Liver (tissue), 9 donors: ENCODE data around the gene CADM2. TPM values are rescaled to one million over a fixed set of nuclear protein-coding genes. Genes with fewer than 3 reads are reported as not detected.

Experiments used
- DNase-seq: peaks from one replicate; pipeline ENCODE4 v3.0.0-alpha.2; 2017; ENCODE audit warnings: low spot score
- H3K27ac ChIP-seq, 2 donors: one replicate each; pipeline ENCODE4 v1.7.0; 2013; ENCODE audit warnings: inconsistent platforms in 2 of 2, low read length in 2 of 2, control low read depth in 1 of 2, low read depth in 1 of 2, mild to moderate bottlenecking in 1 of 2
- H3K27me3 ChIP-seq, 4 donors: one replicate each; pipeline versions ENCODE4 v1.6.1 to v1.7.0; 2013; ENCODE audit warnings: low read length in 3 of 4, inconsistent platforms in 1 of 4, mild to moderate bottlenecking in 1 of 4, moderate library complexity in 1 of 4; ENCODE audit not compliant: control insufficient read depth in 4 of 4, insufficient read depth in 4 of 4
- H3K36me3 ChIP-seq, 4 donors: one replicate each; pipeline versions ENCODE4 v1.6.1 to v1.7.0; 2013; ENCODE audit warnings: low read length in 3 of 4, mild to moderate bottlenecking in 3 of 4, low read depth in 1 of 4, moderate library complexity in 1 of 4; ENCODE audit not compliant: control insufficient read depth in 4 of 4, insufficient read depth in 3 of 4
- H3K4me1 ChIP-seq, 4 donors: one replicate each; pipeline versions ENCODE4 v1.6.1 to v1.7.0; 2013; ENCODE audit warnings: low read length in 3 of 4, mild to moderate bottlenecking in 3 of 4, moderate library complexity in 1 of 4; ENCODE audit not compliant: control insufficient read depth in 4 of 4, insufficient read depth in 4 of 4
- H3K4me3 ChIP-seq, 3 donors: one replicate each; pipeline versions ENCODE4 v1.6.1 to v1.7.0; 2013; ENCODE audit warnings: low read length in 3 of 3, control low read depth in 1 of 3, low read depth in 1 of 3, mild to moderate bottlenecking in 1 of 3
- H3K9ac ChIP-seq, 2 donors: one replicate each; pipeline ENCODE4 v1.7.0; 2013; ENCODE audit warnings: low read length in 2 of 2, mild to moderate bottlenecking in 2 of 2, moderate library complexity in 2 of 2, control low read depth in 1 of 2, low read depth in 1 of 2
- H3K9me3 ChIP-seq, 4 donors: one replicate each; pipeline versions ENCODE4 v1.6.1 to v1.7.0; 2013; ENCODE audit warnings: low read length in 3 of 4; ENCODE audit not compliant: control insufficient read depth in 4 of 4
- EGR1 ChIP-seq, 2 donors: IDR thresholded peaks; 2 replicates each; pipeline ENCODE4 v1.6.1; 2016 to 2018; ENCODE audit warnings: antibody characterized with exemption in 2 of 2, low read depth in 2 of 2
- FOXA1 ChIP-seq: IDR thresholded peaks from 2 replicates; pipeline ENCODE4 v1.6.1; 2016; ENCODE audit warnings: antibody characterized with exemption
- FOXA2 ChIP-seq: IDR thresholded peaks from 2 replicates; pipeline ENCODE4 v1.6.1; 2016; ENCODE audit warnings: antibody characterized with exemption
- GABPA ChIP-seq, 2 donors: IDR thresholded peaks in 1 of 2; conservative IDR thresholded peaks in 1 of 2; 2 replicates each; pipeline ENCODE4 v1.6.1; 2016; ENCODE audit warnings: antibody characterized with exemption in 2 of 2, mild to moderate bottlenecking in 1 of 2, moderate library complexity in 1 of 2
- HNF4A ChIP-seq, 2 donors: conservative IDR thresholded peaks; 2 replicates each; pipeline ENCODE4 v1.6.1; 2016; ENCODE audit warnings: antibody characterized with exemption in 2 of 2, mild to moderate bottlenecking in 2 of 2
- HNF4G ChIP-seq: IDR thresholded peaks from 2 replicates; pipeline ENCODE4 v1.6.1; 2016; ENCODE audit warnings: antibody characterized with exemption
- NR2F2 ChIP-seq: IDR thresholded peaks from 2 replicates; pipeline ENCODE4 v1.6.1; 2016; ENCODE audit warnings: antibody characterized with exemption
- RAD21 ChIP-seq, 2 donors: IDR thresholded peaks; 2 replicates each; pipeline ENCODE4 v1.6.1; 2016; ENCODE audit warnings: antibody characterized with exemption in 2 of 2, mild to moderate bottlenecking in 2 of 2
- RXRA ChIP-seq, 2 donors: IDR thresholded peaks; 2 replicates each; pipeline ENCODE4 v1.6.1; 2017 to 2018; ENCODE audit warnings: antibody characterized with exemption in 2 of 2, mild to moderate bottlenecking in 1 of 2
- SP1 ChIP-seq: IDR thresholded peaks from 2 replicates; pipeline ENCODE4 v1.6.1; 2018; ENCODE audit warnings: antibody characterized with exemption, mild to moderate bottlenecking
- YY1 ChIP-seq: IDR thresholded peaks from 2 replicates; pipeline ENCODE4 v1.6.1; 2016; ENCODE audit warnings: antibody characterized with exemption, mild to moderate bottlenecking
- WGBS: extraction: QIAGEN DNeasy Blood & Tissue Kit; methylation state at CpG from one replicate; pipeline ENCODE4 v1.1.7; 2013; 5-methylcytosine and 5-hydroxymethylcytosine counted together
- polyA plus RNA-seq, 2 donors: library from polyadenylated mRNA; stranded (reverse) in 1 of 2; unstranded in 1 of 2; fragments of 200-250 nt in 1 of 2; fragments of >200 nt in 1 of 2; fragmentation: Nextera tagmentation in 1 of 2; extraction: Ambion mirVana in 1 of 2; gene quantifications; one replicate each; pipeline versions ENCODE4 v1.2.1 to v1.2.3, GENCODE V29; 2013 to 2015
- total RNA-seq, 2 donors: library from RNA; depleted of rRNA; stranded (reverse); fragments of >200 nt; gene quantifications; one replicate each; pipeline ENCODE4 v1.2.3, GENCODE V29; 2014
- TF ChIP-seq, protein P1 (sequence below): IDR thresholded peaks from 2 replicates; pipeline ENCODE4 v1.6.1; 2016; ENCODE audit warnings: antibody characterized with exemption
- TF ChIP-seq, protein P2 (sequence below): IDR thresholded peaks from 2 replicates; pipeline ENCODE4 v1.6.1; 2016; ENCODE audit warnings: antibody characterized with exemption
- TF ChIP-seq, protein P3 (sequence below): IDR thresholded peaks from 2 replicates; pipeline ENCODE4 v1.6.1; 2016; ENCODE audit warnings: antibody characterized with exemption, mild to moderate bottlenecking
- TF ChIP-seq, protein P4 (sequence below): IDR thresholded peaks from 2 replicates; pipeline ENCODE4 v1.6.1; 2016; ENCODE audit warnings: antibody characterized with exemption
- TF ChIP-seq, protein P5 (sequence below): fragments of 150-350 bp; IDR thresholded peaks from 2 replicates; pipeline ENCODE4 v1.5.1; 2017; ENCODE audit warnings: improper control_type of control experiment, low read depth, low read length; ENCODE audit not compliant: missing input control
- donor health status: healthy.
- donor health status: healthy.
- donor health status: healthy.
- donor health status: healthy.
- donor health status: healthy.

The CADM2 gene
- total and polyA plus RNA-seq, 4 donors: 0.35 to 0.92 (median 0.51) TPM

DNA sequence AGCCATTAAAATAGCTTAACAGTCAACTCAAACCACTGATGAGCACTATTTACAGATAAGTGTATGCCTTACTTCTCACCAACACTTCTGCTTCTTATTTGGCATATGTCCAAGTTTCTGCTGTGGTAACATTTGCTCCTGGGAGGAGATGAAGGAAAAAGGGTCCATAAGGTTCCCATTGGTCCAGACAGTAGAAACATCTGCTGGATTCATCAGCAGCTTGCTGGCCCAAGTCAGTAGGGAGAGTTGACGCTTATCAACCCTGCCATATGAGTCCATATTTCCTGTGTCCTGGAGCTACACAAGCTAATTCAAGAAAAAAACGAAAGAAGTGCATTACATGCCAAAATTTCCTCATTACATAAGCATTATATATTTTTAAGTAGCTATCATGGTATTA lies 824.5 kb downstream of the CADM2 start:
- no peak overlapping the region for H3K4me3 ChIP-seq
- no peak overlapping the region for H3K27ac ChIP-seq
- no peaks in the 10 kb centered on the region for H3K9me3 ChIP-seq
- 50% methylated on average over 2 of the region's 2 CpGs for WGBS
- H3K27me3 ChIP-seq: no peaks in the 10 kb centered on the region
- TF ChIP-seq YY1 (no peak), FOXA1 (no peak), NR2F2 (no peak), SP1 (no peak)
- TF ChIP-seq, protein P1, sequence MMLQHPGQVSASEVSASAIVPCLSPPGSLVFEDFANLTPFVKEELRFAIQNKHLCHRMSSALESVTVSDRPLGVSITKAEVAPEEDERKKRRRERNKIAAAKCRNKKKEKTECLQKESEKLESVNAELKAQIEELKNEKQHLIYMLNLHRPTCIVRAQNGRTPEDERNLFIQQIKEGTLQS: no peak
- no peaks in the 10 kb centered on the region for H3K36me3 ChIP-seq
- DNase-seq: no peak
- no peak overlapping the region for H3K9ac ChIP-seq
- no peaks in the 10 kb centered on the region for H3K4me1 ChIP-seq

GRCh38 chr3:85785766-85786165 lies 827.0 kb downstream of the CADM2 start:
- 72% methylated on average over 4 of the region's 4 CpGs for WGBS
- no peak overlapping the region for H3K27ac ChIP-seq
- no peak for DNase-seq
- H3K4me3 ChIP-seq: no peak overlapping the region
- H3K4me1 ChIP-seq: no peaks in the 10 kb centered on the region
- no peaks in the 10 kb centered on the region for H3K9me3 ChIP-seq
- TF ChIP-seq SP1 (no peak), EGR1 (IDR thresholded peaks at IDR 0.05; ENCODE audit: low read depth in 2 of 2) (no peak), NR2F2 (no peak), FOXA2 (no peak), HNF4G (no peak), RXRA (IDR thresholded peaks at IDR 0.05) (no peak), YY1 (no peak), FOXA1 (no peak), HNF4A (conservative IDR thresholded peaks at IDR 0.05) (no peak), RAD21 (IDR thresholded peaks at IDR 0.05) (no peak), GABPA (IDR thresholded peaks at IDR 0.05 in 1 of 2, conservative IDR thresholded peaks at IDR 0.05 in 1 of 2) (no peak)
- TF ChIP-seq, protein P2, sequence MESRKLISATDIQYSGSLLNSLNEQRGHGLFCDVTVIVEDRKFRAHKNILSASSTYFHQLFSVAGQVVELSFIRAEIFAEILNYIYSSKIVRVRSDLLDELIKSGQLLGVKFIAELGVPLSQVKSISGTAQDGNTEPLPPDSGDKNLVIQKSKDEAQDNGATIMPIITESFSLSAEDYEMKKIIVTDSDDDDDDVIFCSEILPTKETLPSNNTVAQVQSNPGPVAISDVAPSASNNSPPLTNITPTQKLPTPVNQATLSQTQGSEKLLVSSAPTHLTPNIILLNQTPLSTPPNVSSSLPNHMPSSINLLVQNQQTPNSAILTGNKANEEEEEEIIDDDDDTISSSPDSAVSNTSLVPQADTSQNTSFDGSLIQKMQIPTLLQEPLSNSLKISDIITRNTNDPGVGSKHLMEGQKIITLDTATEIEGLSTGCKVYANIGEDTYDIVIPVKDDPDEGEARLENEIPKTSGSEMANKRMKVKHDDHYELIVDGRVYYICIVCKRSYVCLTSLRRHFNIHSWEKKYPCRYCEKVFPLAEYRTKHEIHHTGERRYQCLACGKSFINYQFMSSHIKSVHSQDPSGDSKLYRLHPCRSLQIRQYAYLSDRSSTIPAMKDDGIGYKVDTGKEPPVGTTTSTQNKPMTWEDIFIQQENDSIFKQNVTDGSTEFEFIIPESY: no peak
- TF ChIP-seq, protein P1: no peak
- TF ChIP-seq, protein P3, sequence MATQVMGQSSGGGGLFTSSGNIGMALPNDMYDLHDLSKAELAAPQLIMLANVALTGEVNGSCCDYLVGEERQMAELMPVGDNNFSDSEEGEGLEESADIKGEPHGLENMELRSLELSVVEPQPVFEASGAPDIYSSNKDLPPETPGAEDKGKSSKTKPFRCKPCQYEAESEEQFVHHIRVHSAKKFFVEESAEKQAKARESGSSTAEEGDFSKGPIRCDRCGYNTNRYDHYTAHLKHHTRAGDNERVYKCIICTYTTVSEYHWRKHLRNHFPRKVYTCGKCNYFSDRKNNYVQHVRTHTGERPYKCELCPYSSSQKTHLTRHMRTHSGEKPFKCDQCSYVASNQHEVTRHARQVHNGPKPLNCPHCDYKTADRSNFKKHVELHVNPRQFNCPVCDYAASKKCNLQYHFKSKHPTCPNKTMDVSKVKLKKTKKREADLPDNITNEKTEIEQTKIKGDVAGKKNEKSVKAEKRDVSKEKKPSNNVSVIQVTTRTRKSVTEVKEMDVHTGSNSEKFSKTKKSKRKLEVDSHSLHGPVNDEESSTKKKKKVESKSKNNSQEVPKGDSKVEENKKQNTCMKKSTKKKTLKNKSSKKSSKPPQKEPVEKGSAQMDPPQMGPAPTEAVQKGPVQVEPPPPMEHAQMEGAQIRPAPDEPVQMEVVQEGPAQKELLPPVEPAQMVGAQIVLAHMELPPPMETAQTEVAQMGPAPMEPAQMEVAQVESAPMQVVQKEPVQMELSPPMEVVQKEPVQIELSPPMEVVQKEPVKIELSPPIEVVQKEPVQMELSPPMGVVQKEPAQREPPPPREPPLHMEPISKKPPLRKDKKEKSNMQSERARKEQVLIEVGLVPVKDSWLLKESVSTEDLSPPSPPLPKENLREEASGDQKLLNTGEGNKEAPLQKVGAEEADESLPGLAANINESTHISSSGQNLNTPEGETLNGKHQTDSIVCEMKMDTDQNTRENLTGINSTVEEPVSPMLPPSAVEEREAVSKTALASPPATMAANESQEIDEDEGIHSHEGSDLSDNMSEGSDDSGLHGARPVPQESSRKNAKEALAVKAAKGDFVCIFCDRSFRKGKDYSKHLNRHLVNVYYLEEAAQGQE: no peak
- TF ChIP-seq, protein P4, sequence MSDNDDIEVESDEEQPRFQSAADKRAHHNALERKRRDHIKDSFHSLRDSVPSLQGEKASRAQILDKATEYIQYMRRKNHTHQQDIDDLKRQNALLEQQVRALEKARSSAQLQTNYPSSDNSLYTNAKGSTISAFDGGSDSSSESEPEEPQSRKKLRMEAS: no peak
- TF ChIP-seq, protein P5, sequence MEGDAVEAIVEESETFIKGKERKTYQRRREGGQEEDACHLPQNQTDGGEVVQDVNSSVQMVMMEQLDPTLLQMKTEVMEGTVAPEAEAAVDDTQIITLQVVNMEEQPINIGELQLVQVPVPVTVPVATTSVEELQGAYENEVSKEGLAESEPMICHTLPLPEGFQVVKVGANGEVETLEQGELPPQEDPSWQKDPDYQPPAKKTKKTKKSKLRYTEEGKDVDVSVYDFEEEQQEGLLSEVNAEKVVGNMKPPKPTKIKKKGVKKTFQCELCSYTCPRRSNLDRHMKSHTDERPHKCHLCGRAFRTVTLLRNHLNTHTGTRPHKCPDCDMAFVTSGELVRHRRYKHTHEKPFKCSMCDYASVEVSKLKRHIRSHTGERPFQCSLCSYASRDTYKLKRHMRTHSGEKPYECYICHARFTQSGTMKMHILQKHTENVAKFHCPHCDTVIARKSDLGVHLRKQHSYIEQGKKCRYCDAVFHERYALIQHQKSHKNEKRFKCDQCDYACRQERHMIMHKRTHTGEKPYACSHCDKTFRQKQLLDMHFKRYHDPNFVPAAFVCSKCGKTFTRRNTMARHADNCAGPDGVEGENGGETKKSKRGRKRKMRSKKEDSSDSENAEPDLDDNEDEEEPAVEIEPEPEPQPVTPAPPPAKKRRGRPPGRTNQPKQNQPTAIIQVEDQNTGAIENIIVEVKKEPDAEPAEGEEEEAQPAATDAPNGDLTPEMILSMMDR: no peak
- H3K9ac ChIP-seq: no peak overlapping the region
- H3K36me3 ChIP-seq: no peaks in the 10 kb centered on the region
- H3K27me3 ChIP-seq: no peaks in the 10 kb centered on the region
